PC-3 (cell line): ENCODE results near the gene RNF4. TPM values are rescaled to one million over a fixed set of nuclear protein-coding genes. Genes with fewer than 3 reads are reported as not detected.
"Not testable (repeated sequence)": the region's sequence is repeated elsewhere in the genome, so short reads cannot be mapped to it uniquely, and the experiment has no call there.

Source experiments
- ATAC-seq: fragments of 200-7000 bp; cut with Tn5 transposase; 2 replicates; pipeline ENCODE4 v1.9.1; 2020; ENCODE audit warnings: mild to moderate bottlenecking, moderate library complexity
- BruUV-seq: library from RNA; stranded (reverse); fragments of 400-500 nt; replicated peaks from 2 replicates; lab custom pipeline; 2021; lab: Mats Ljungman, UMichigan
- CTCF ChIA-PET: fragments of 300-600 bp; sonication (Branson Sonifier 250); formaldehyde crosslinking; loops from one replicate; lab custom pipeline; 2022; ENCODE audit warnings: antibody characterized with exemption; lab: Charles Lee
- POLR2A ChIA-PET: fragments of 300-600 bp; sonication (Branson Sonifier 250); formaldehyde crosslinking; loops from one replicate; lab custom pipeline; 2022; ENCODE audit warnings: antibody characterized with exemption; ENCODE audit not compliant: unreplicated experiment; lab: Charles Lee
- DNase-seq: peaks from one replicate; pipeline ENCODE4 v3.0.0-alpha.2; 2015
- H2AFZ ChIP-seq: fragments of 300-600 bp; sonication (generic); 2 replicates; pipeline ENCODE4 v1.6.0; 2016; ENCODE audit warnings: antibody characterized with exemption, low read length
- H3F3A ChIP-seq: fragments of 300-600 bp; sonication (generic); one replicate; pipeline ENCODE4 v1.6.0; 2017; ENCODE audit warnings: antibody characterized with exemption, low read length, control low read depth, mild to moderate bottlenecking; ENCODE audit not compliant: unreplicated experiment
- H3K27ac ChIP-seq: fragments of 300-600 bp; sonication (generic); 2 replicates; pipeline ENCODE4 v1.5.1; 2016; ENCODE audit warnings: mild to moderate bottlenecking, low read length
- H3K27me3 ChIP-seq: fragments of 300-600 bp; sonication (generic); 2 replicates; pipeline ENCODE4 v1.6.1; 2016; ENCODE audit warnings: low read length, mixed read lengths
- H3K36me3 ChIP-seq: fragments of 300-600 bp; sonication (generic); 2 replicates; pipeline ENCODE4 v1.6.1; 2016; ENCODE audit warnings: low read depth, mixed run types, low read length, mixed read lengths
- H3K4me1 ChIP-seq: fragments of 300-600 bp; sonication (generic); 2 replicates; pipeline ENCODE4 v1.5.1; 2016; ENCODE audit warnings: low read length; ENCODE audit not compliant: insufficient read depth
- H3K4me2 ChIP-seq: fragments of 300-600 bp; sonication (generic); 2 replicates; pipeline ENCODE4 v1.6.0; 2016; ENCODE audit warnings: low read length
- H3K4me3 ChIP-seq: fragments of 300-600 bp; sonication (generic); 2 replicates; pipeline ENCODE4 v1.5.1; 2016; ENCODE audit warnings: mild to moderate bottlenecking, low read length, mixed read lengths
- H3K79me2 ChIP-seq: fragments of 300-600 bp; sonication (generic); 2 replicates; pipeline ENCODE4 v1.6.1; 2017; ENCODE audit warnings: low read length, mixed read lengths
- H3K9ac ChIP-seq: fragments of 300-600 bp; sonication (generic); 2 replicates; pipeline ENCODE4 v1.6.0; 2016; ENCODE audit warnings: mild to moderate bottlenecking, low read length
- H3K9me2 ChIP-seq: fragments of 300-600 bp; sonication (generic); replicated peaks from 2 replicates; pipeline ENCODE4 v1.6.1; 2016; ENCODE audit warnings: mixed run types, low read length, mixed read lengths
- H3K9me3 ChIP-seq: fragments of 300-600 bp; sonication (generic); 2 replicates; pipeline ENCODE4 v1.6.1; 2016; ENCODE audit warnings: low read length, mixed read lengths
- H4K20me1 ChIP-seq: fragments of 300-600 bp; sonication (generic); 2 replicates; pipeline ENCODE4 v1.6.1; 2016; ENCODE audit warnings: low read length, mixed read lengths
- CTCF ChIP-seq: fragments of 300-600 bp; sonication (generic); conservative IDR thresholded peaks from 2 replicates; pipeline ENCODE4 v1.5.1; 2017; ENCODE audit warnings: antibody characterized with exemption, low read depth, mild to moderate bottlenecking, low read length
- EZH2 ChIP-seq: fragments of 300-600 bp; sonication (generic); IDR thresholded peaks from one replicate; pipeline ENCODE4 v1.6.1; 2017; ENCODE audit warnings: antibody characterized with exemption, mild to moderate bottlenecking, low read length; ENCODE audit not compliant: unreplicated experiment
- EZH2phosphoT487 ChIP-seq: fragments of 300-600 bp; sonication (generic); IDR thresholded peaks from 2 replicates; pipeline ENCODE4 v1.6.1; 2018; ENCODE audit warnings: mild to moderate bottlenecking, antibody characterized with exemption, low read length, borderline replicate concordance
- intact Hi-C: fragments of 100-400 bp; cut with micrococcal nuclease; formaldehyde crosslinking; loops from 2 replicates; pipeline ENCODE4 v1.9.0; 2023
- total RNA-seq: library from RNA; depleted of rRNA; stranded (reverse); fragments of >200 nt; gene quantifications from 2 replicates; pipeline ENCODE4 v1.2.3, GENCODE V29; 2014

RNF4 gene
- total RNA-seq, 1 experiment from 2014 or later = 27.4 TPM

DNA sequence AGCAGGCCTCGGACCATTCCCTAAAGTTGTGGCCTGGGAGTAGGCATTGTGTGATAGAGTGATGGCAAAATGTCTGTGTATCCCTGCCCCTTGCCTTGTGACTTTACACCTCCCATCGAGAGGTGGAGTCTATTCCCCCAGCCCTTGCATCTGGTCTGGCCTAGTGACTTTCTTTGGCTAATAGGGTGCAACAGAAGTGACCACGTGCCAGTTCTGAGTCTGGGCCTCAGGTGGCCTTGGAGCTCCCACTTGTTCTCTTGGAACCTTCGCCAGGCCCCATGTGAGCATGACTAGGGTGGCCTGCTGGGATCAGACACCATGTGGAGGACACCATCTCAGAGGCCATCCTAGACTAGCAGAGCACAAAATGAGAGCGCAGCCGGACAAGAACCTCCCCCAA lies 3.9 kb upstream of the RNF4 start:
- POLR2A ChIA-PET = no interaction called here
- TF ChIP-seq EZH2 = no peak
- no peak for TF ChIP-seq EZH2phosphoT487
- no peak for TF ChIP-seq CTCF
- H2AFZ ChIP-seq = no peak overlapping the region
- DNase-seq = no peak
- H3K9ac ChIP-seq = no peak overlapping the region
- H3K9me3 ChIP-seq = no peaks in the 10 kb centered on the region
- peaks cover 7% of the 10 kb centered on the region; the same call in 1 of the 2 replicates for H3K4me1 ChIP-seq
- no peak overlapping the region for H3K4me3 ChIP-seq
- intact Hi-C loops = loop anchor here (5.0 to 10.0 kb wide), 2 partner anchors 50 to 72 kb away; partner anchors contain the start of genes CFAP99, FAM193A and ZFYVE28
- no TSS peak for BruUV-seq
- H3K4me2 ChIP-seq = no peak overlapping the region
- H4K20me1 ChIP-seq = peaks cover 3% of the 10 kb centered on the region
- no peaks in the 10 kb centered on the region for H3K27me3 ChIP-seq
- no peaks in the 10 kb centered on the region for H3F3A ChIP-seq
- H3K27ac ChIP-seq = no peak overlapping the region
- CTCF ChIA-PET = interaction anchor here (0.8 kb wide), 1 partner anchor 63 kb away, joined by 5 read pairs; no protein-coding TSS in a partner anchor
- H3K36me3 ChIP-seq = no peaks in the 10 kb centered on the region
- H3K9me2 ChIP-seq = no peaks in the 10 kb centered on the region
- no peak for ATAC-seq
- H3K79me2 ChIP-seq = peaks cover 25% of the 10 kb centered on the region

- H3K9me3 ChIP-seq, H3K36me3 ChIP-seq, POLR2A ChIA-PET, H3K27me3 ChIP-seq, H3K4me3 ChIP-seq, H3K27ac ChIP-seq, H3K9ac ChIP-seq, BruUV-seq, H4K20me1 ChIP-seq, H3K4me2 ChIP-seq, ATAC-seq, H3F3A ChIP-seq, CTCF ChIA-PET, DNase-seq, H3K9me2 ChIP-seq, H2AFZ ChIP-seq: not testable (repeated sequence)
- peaks cover 30% of the 10 kb centered on the region for H3K79me2 ChIP-seq
- intact Hi-C loops = loop anchor here (5.0 to 10.0 kb wide), 2 partner anchors 51 to 72 kb away; partner anchors contain the start of genes CFAP99, FAM193A and ZFYVE28
- H3K4me1 ChIP-seq = peaks cover 13% of the 10 kb centered on the region; the same call in 1 of the 2 replicates
Observed at GRCh38 chr4:2465544-2465943, 3.4 kb upstream of the RNF4 start.

DNA sequence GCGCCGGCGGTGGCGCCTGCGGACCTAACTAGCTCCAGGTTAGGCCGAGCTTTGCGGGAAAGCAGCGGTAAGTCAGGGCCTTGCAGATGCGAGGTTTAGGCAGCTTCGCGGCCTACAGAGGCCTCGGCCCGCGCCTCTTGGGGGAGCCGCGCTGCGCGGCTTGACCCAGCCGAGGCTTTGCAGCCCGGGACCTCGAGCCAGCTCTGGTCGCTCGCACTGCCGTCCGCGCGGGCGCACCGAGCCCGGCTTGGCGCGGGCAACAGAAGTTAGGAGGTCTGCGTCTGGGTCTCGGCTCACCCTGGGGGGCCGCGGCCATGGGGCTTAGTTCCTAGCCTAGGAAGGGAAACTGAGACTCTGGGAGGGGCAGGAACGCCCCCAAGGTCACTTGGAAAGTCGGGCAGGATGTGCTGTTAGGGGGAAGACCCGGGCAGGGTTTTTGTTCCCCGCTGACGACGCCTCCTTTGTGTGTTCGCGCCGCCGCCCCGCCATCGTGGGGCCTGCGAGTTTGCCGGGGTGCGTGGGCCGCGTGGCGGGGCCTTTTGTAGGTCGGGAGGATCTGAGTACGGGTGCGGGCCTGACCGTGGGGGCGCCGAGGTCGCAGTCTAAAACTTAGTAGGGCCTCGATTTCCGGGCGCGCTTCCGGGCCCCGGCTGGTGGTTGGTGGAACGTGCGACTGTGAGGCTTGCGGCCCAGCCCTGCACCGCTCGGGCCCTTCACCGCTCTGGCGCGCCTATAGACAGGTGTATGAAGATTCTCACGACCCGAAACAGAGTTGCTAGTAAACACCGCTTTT lies 482 bp downstream of the RNF4 start:
- no TSS peak for BruUV-seq
- intact Hi-C loops = loop anchor here (5.0 to 10.0 kb wide), 2 partner anchors 55 to 68 kb away; partner anchors contain the start of genes CFAP99, FAM193A and ZFYVE28

More for the DNA sequence above, 482 bp downstream of the RNF4 start:
- ATAC-seq (peak; percentile 58), DNase-seq (peak; percentile 30)
- H3K4me2 ChIP-seq = peak overlapping the region; percentile 100
- H2AFZ ChIP-seq = peak overlapping the region; percentile 29
- no peak for TF ChIP-seq CTCF
- TF ChIP-seq EZH2phosphoT487 = no peak
- no peak for TF ChIP-seq EZH2
- H3K79me2 ChIP-seq = peaks cover 68% of the 10 kb centered on the region
- H3K4me3 ChIP-seq = peak overlapping the region; percentile 100
- CTCF ChIA-PET = interaction anchor here (0.6 to 0.7 kb wide), 3 partner anchors 27 to 527 kb away, joined by 3 to 4 read pairs (median 3); no protein-coding TSS in a partner anchor
- H3K9me2 ChIP-seq = no peaks in the 10 kb centered on the region
- H3F3A ChIP-seq = no peaks in the 10 kb centered on the region
- peak overlapping the region; percentile 46 for H3K27ac ChIP-seq
- POLR2A ChIA-PET = no interaction called here
- no peaks in the 10 kb centered on the region for H3K9me3 ChIP-seq
- H3K4me1 ChIP-seq = peaks cover 19% of the 10 kb centered on the region; the same call in 1 of the 2 replicates
- peaks cover 23% of the 10 kb centered on the region for H3K36me3 ChIP-seq
- H3K27me3 ChIP-seq = no peaks in the 10 kb centered on the region
- peaks cover 27% of the 10 kb centered on the region for H4K20me1 ChIP-seq
- H3K9ac ChIP-seq = peak overlapping the region; percentile 97
